ENCODE results near the gene EIF4G2. TPM values are rescaled to one million over a fixed set of nuclear protein-coding genes. Genes with fewer than 3 reads are reported as not detected.
"Not testable (repeated sequence)": the region's sequence is repeated elsewhere in the genome, so short reads cannot be mapped to it uniquely, and the experiment has no call there.

Gene EIF4G2
- total RNA-seq, 2 donors from 2014 or later = 496 to 508 TPM

DNA sequence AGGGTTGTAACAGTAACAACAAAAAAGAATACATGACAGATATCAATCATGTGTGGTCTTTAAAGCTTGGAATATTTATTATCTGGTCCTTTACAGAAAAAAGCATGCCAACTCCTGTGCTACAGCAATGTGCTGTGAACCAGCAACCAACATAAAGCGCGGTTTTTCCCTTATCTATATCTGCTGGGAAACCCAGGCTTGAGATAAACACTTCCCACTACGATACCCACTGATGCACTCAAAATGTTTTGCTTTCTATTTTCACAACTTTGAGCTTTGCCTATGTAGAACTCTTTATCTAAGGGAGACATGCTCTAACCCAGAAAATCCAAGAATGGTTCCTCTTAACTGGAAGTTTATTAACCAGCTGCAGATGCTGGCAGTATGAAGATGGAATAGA lies 30.2 kb upstream of the EIF4G2 start:
- H3K9me3 ChIP-seq = no peaks in the 10 kb centered on the region
- no peak overlapping the region for H3K27ac ChIP-seq
- no peak overlapping the region for H3K4me3 ChIP-seq
- no peaks in the 10 kb centered on the region for H3K27me3 ChIP-seq
- no peaks in the 10 kb centered on the region for H3K36me3 ChIP-seq
- no peaks in the 10 kb centered on the region for H3K4me1 ChIP-seq
- TF ChIP-seq, protein P1, sequence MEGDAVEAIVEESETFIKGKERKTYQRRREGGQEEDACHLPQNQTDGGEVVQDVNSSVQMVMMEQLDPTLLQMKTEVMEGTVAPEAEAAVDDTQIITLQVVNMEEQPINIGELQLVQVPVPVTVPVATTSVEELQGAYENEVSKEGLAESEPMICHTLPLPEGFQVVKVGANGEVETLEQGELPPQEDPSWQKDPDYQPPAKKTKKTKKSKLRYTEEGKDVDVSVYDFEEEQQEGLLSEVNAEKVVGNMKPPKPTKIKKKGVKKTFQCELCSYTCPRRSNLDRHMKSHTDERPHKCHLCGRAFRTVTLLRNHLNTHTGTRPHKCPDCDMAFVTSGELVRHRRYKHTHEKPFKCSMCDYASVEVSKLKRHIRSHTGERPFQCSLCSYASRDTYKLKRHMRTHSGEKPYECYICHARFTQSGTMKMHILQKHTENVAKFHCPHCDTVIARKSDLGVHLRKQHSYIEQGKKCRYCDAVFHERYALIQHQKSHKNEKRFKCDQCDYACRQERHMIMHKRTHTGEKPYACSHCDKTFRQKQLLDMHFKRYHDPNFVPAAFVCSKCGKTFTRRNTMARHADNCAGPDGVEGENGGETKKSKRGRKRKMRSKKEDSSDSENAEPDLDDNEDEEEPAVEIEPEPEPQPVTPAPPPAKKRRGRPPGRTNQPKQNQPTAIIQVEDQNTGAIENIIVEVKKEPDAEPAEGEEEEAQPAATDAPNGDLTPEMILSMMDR (IDR thresholded peaks at IDR 0.05) = no peak
- no peak for DNase-seq (ENCODE audit: low spot score)

GRCh38 chr11:10838083-10838482 lies 29.4 kb upstream of the EIF4G2 start:
- Histone ChIP-seq H3K27me3 (no peaks in the 10 kb centered on the region), H3K4me1 (no peaks in the 10 kb centered on the region), H3K36me3 (no peaks in the 10 kb centered on the region), H3K4me3 (no peak overlapping the region), H3K9me3 (no peaks in the 10 kb centered on the region), H3K27ac (no peak overlapping the region)
- no peak for DNase-seq (ENCODE audit: low spot score)
- TF ChIP-seq, protein P1 (IDR thresholded peaks at IDR 0.05) = no peak

DNA sequence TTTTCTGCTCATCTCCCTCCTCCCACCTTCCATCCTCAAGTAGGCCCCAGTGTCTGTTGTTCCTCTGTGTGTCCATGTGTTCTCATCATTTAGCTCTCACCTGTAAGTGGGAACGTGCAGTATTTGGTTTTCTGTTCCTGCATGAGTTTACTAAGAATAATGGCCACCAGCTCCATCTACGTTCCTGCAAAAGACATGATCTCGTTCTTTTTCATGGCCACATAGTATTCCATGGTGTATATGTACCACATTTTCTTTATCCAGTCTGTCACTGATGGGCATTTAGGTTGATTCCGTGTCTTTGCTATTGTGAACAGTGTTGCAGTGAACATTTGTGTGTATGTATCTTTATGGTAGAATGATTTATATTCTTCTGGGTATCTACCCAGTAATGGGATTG lies 28.2 kb upstream of the EIF4G2 start:
- not testable (repeated sequence) for H3K4me3 ChIP-seq; H3K36me3 ChIP-seq; H3K27me3 ChIP-seq; H3K27ac ChIP-seq; H3K9me3 ChIP-seq; DNase-seq (ENCODE audit: low spot score); H3K4me1 ChIP-seq

DNA sequence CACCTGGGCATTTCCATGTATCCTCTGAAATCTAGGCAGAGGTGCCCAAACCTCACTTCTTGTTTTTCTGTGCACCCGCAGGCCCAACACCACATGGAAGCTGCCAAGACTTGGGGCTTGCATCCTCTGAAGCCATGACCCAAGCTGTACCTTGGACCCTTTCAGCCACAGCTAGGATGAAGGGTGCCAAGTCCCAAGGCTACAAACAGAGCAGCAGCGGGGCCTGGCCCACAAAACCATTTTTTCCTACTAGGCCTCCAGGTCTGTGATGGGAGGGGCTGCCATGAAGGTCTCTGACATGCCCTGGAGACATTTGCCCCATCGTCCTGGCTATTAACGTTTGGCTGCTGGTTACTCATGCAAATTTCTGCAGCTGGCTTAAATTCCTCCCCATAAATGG lies 20.4 kb upstream of the EIF4G2 start:
- TF ChIP-seq, protein P1 (IDR thresholded peaks at IDR 0.05) = no peak
- Histone ChIP-seq H3K4me1 (no peaks in the 10 kb centered on the region), H3K36me3 (no peaks in the 10 kb centered on the region), H3K4me3 (no peak overlapping the region), H3K27ac (no peak overlapping the region), H3K27me3 (no peaks in the 10 kb centered on the region), H3K9me3 (no peaks in the 10 kb centered on the region)
- DNase-seq (ENCODE audit: low spot score) = no peak

- no peaks in the 10 kb centered on the region for H3K4me1 ChIP-seq
- no peaks in the 10 kb centered on the region for H3K27me3 ChIP-seq
- no peak for DNase-seq (ENCODE audit: low spot score)
- no peak overlapping the region for H3K4me3 ChIP-seq
- no peaks in the 10 kb centered on the region for H3K9me3 ChIP-seq
- H3K27ac ChIP-seq = no peak overlapping the region
- TF ChIP-seq, protein P1 (IDR thresholded peaks at IDR 0.05) = no peak
- no peaks in the 10 kb centered on the region for H3K36me3 ChIP-seq
These were observed 19.7 kb upstream of the EIF4G2 start for GRCh38 chr11:10828402-10828801.

DNA sequence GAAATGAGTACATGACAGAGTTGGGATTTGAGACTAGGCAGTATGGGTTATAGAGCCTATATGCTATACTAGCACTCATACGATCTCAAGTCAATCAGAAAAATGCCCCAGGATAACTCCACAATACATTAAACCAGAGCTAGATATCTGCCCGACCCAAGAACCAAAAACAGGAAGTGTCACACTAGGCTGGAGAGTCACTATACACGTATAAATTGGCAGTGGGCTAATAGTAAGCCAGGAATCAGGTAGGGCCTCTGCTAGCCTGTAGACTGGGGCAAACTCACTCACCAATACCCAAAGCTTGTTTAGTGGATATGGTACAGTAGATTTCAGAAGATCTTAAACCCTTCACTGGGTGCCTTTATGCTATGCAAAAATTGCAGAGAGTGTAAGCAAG lies 16.2 kb upstream of the EIF4G2 start:
- no peaks in the 10 kb centered on the region for H3K4me1 ChIP-seq
- no peak overlapping the region for H3K27ac ChIP-seq
- H3K36me3 ChIP-seq = no peaks in the 10 kb centered on the region
- no peak for DNase-seq (ENCODE audit: low spot score)
- no peaks in the 10 kb centered on the region for H3K27me3 ChIP-seq
- TF ChIP-seq, protein P1 (IDR thresholded peaks at IDR 0.05) = no peak
- no peaks in the 10 kb centered on the region for H3K9me3 ChIP-seq
- H3K4me3 ChIP-seq = no peak overlapping the region

All from right atrium auricular region (tissue), 2 donors.